ENCODE data around the gene YAF2. TPM values are rescaled to one million over a fixed set of nuclear protein-coding genes. Genes with fewer than 3 reads are reported as not detected.
"Not testable (repeated sequence)": the region's sequence is repeated elsewhere in the genome, so short reads cannot be mapped to it uniquely, and the experiment has no call there.

The YAF2 gene
- total RNA-seq, 4 donors from 2014 or later: 22.7 to 55.4 (median 24.5) TPM

DNA sequence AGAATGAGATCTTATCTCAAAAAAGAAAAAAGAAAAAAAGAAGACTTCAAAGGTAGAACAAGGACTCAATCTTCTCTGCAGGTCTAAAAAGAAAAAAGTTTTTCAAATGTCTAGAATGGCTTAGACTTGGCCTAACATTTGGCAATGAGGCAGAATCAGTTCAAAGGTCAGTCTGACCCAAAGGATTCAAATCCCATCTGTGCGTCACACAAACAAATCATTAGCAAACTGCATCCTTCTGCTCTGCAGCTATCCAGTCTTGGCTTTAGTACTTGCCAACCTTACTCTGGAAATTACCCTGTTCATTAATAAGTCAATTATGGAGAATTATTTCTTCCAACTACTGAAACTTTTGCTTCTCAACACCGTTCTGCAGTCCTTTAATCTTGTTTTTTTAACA, 3.1 kb downstream of the YAF2 start:
- in situ Hi-C loops (cut with MboI; ENCODE audit: low pct_ligation_motif_present in 1 of 4, low pct_unique_long_range_greater_than_20kb in 1 of 4, low sequenced_read_pairs in 3 of 4) (loop anchor here in 2 of 4 donors (10.0 to 25.0 kb wide), 3 partner anchors 90 to 98 kb away; partner anchors contain the start of genes GXYLT1 (in 2 of the 2), PPHLN1 (in 2 of the 2) and ZCRB1 (in 2 of the 2)), intact Hi-C loops (cut with DNase I; ENCODE audit: low total_unique reads) (loop anchor here (5.0 to 10.0 kb wide), 2 partner anchors 93 to 1120 kb away; partner anchors contain the start of gene GXYLT1)
- Histone ChIP-seq H3K27ac (peak overlapping the region; percentile 53 to 97 (median 72)), H3K4me3 (no peak overlapping the region), H3K27me3 (no peaks in the 10 kb centered on the region), H3K4me1 (peaks cover 0 to 44% (median 23%) of the 10 kb centered on the region in 4 donors), H3K9me3 (no peaks in the 10 kb centered on the region), H3K36me3 (peaks cover 0 to 9% (median 0%) of the 10 kb centered on the region in 4 donors)
- 75 to 80% methylated on average over 2 of the region's 2 CpGs for WGBS, 2 donors (ENCODE audit: low coverage in 1 of 2)
- DNase-seq: no peak
- TF ChIP-seq POLR2A (IDR thresholded peaks at IDR 0.05) (no peak), EP300 (IDR thresholded peaks at IDR 0.05; ENCODE audit: low read depth) (no peak), POLR2AphosphoS5 (IDR thresholded peaks at IDR 0.05) (no peak)
- TF ChIP-seq, protein P1, sequence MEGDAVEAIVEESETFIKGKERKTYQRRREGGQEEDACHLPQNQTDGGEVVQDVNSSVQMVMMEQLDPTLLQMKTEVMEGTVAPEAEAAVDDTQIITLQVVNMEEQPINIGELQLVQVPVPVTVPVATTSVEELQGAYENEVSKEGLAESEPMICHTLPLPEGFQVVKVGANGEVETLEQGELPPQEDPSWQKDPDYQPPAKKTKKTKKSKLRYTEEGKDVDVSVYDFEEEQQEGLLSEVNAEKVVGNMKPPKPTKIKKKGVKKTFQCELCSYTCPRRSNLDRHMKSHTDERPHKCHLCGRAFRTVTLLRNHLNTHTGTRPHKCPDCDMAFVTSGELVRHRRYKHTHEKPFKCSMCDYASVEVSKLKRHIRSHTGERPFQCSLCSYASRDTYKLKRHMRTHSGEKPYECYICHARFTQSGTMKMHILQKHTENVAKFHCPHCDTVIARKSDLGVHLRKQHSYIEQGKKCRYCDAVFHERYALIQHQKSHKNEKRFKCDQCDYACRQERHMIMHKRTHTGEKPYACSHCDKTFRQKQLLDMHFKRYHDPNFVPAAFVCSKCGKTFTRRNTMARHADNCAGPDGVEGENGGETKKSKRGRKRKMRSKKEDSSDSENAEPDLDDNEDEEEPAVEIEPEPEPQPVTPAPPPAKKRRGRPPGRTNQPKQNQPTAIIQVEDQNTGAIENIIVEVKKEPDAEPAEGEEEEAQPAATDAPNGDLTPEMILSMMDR (IDR thresholded peaks at IDR 0.05): no peak

DNA sequence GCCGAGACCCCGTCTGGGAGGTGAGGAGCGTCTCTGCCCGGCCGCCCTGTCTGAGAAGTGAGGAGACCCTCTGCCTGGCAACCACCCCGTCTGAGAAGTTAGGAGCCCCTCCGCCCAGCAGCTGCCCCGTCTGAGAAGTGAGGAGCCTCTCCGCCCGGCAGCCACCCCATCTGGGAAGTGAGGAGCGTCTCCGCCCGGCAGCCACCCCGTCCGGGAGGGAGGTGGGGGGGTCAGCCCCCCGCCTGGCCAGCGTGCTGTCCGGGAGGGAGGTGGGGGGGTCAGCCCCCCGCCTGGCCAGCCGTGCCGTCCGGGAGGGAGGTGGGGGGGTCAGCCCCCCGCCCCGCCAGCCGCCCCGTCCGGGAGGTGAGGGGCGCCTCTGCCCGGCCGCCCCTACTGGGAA, 10.5 kb downstream of the YAF2 start:
- H3K27me3 ChIP-seq; DNase-seq; H3K9me3 ChIP-seq; H3K4me1 ChIP-seq; intact Hi-C loops (cut with DNase I; ENCODE audit: low total_unique reads); H3K36me3 ChIP-seq; H3K4me3 ChIP-seq; H3K27ac ChIP-seq: not testable (repeated sequence)
- WGBS, 2 donors (ENCODE audit: low coverage in 1 of 2): 93% methylated on average over 13 of the region's 30 CpGs; no CpG with 5 or more reads in 1 of the 2 donors
- in situ Hi-C loops (cut with MboI; ENCODE audit: low pct_ligation_motif_present in 1 of 4, low pct_unique_long_range_greater_than_20kb in 1 of 4, low sequenced_read_pairs in 3 of 4): loop anchor here in 1 of 4 donors (25.0 kb wide), 1 partner anchor 90 kb away; the partner anchor contains the start of gene GXYLT1

DNA sequence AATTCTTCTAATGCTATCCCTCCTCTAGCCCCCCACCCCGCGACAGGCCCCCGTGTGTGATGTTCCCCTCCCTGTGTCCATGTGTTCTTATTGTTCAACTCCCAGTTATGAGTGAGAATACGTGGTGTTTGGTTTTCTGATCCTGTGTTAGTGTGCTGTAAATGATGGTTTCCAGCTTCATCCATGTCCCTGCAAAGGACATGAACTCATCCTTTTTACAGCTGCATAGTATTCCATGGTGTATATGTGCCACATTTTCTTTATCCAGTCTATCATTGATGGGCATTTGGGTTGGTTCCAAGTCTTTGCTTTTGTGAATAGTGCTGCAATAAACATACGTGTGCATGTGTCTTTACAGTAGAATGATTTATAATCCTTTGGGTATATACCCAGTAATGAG, 13.5 kb downstream of the YAF2 start:
- in situ Hi-C loops (cut with MboI; ENCODE audit: low pct_ligation_motif_present in 1 of 4, low pct_unique_long_range_greater_than_20kb in 1 of 4, low sequenced_read_pairs in 3 of 4); H3K4me3 ChIP-seq; H3K36me3 ChIP-seq; H3K4me1 ChIP-seq; H3K27ac ChIP-seq; intact Hi-C loops (cut with DNase I; ENCODE audit: low total_unique reads); H3K27me3 ChIP-seq; DNase-seq; H3K9me3 ChIP-seq: not testable (repeated sequence)
- WGBS, 2 donors (ENCODE audit: low coverage in 1 of 2): 61 to 93% methylated on average over 2 to 5 of the region's 5 CpGs

DNA sequence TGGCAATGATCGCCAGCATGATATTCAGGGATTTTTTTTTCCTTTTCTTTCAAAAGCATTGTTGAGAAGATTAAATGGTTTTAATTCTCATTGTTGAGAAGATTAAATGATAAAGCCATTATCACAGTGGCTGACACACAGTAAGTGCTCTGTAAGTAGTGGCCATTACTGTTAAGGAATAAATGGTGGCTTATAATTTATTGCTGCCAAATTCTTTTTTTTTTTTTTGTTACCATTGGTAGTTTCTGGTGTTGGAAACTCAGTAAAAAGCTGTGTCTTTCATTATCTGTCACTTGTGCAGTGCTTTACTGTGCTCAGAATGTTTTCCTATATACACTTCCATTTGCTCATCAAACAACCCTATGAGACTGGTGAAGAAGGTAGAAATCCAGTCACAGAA, 15.3 kb downstream of the YAF2 start:
- Histone ChIP-seq H3K36me3 (no peaks in the 10 kb centered on the region), H3K4me3 (no peak overlapping the region), H3K9me3 (no peaks in the 10 kb centered on the region), H3K4me1 (peaks cover 0 to 3% (median under 1%) of the 10 kb centered on the region in 4 donors), H3K27me3 (no peaks in the 10 kb centered on the region), H3K27ac (no peak overlapping the region)
- intact Hi-C loops (cut with DNase I; ENCODE audit: low total_unique reads) (no loop called here), in situ Hi-C loops (cut with MboI; ENCODE audit: low pct_ligation_motif_present in 1 of 4, low pct_unique_long_range_greater_than_20kb in 1 of 4, low sequenced_read_pairs in 3 of 4) (no loop called here)
- no peak for TF ChIP-seq POLR2AphosphoS5 (IDR thresholded peaks at IDR 0.05)
- no peak for TF ChIP-seq POLR2A (IDR thresholded peaks at IDR 0.05)
- WGBS, 2 donors (ENCODE audit: low coverage in 1 of 2): 98 to 100% methylated on average over 1 of the region's 1 CpG
- no peak for DNase-seq

DNA sequence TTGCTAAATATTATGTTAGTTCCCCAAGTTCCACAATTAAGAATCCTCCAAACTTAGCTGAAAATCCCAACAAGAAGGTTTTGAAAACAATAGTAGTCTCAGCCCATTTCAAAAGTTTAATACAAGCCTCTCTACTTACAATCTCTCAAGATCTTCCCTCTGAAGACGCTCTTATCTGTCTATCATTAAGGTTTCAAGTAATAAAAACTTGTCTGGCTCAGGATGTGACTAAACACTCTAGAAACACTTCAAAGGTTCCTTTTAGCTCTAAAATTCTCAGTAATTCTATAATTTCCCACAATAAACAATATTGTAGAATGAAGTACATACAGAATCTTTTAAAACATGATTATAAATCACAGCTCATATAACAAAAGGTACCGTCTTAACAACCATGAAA, 16.3 kb downstream of the YAF2 start:
- H3K4me1 ChIP-seq: peaks cover 0 to 3% (median 1%) of the 10 kb centered on the region in 4 donors
- H3K36me3 ChIP-seq: no peaks in the 10 kb centered on the region
- in situ Hi-C loops (cut with MboI; ENCODE audit: low pct_ligation_motif_present in 1 of 4, low pct_unique_long_range_greater_than_20kb in 1 of 4, low sequenced_read_pairs in 3 of 4): no loop called here
- H3K4me3 ChIP-seq: no peak overlapping the region
- WGBS, 2 donors (ENCODE audit: low coverage in 1 of 2): 52 to 60% methylated on average over 1 to 2 of the region's 2 CpGs
- intact Hi-C loops (cut with DNase I; ENCODE audit: low total_unique reads): no loop called here
- DNase-seq: no peak
- no peak overlapping the region for H3K27ac ChIP-seq
- H3K27me3 ChIP-seq: no peaks in the 10 kb centered on the region
- no peaks in the 10 kb centered on the region for H3K9me3 ChIP-seq
- no peak for TF ChIP-seq POLR2A (IDR thresholded peaks at IDR 0.05)

DNA sequence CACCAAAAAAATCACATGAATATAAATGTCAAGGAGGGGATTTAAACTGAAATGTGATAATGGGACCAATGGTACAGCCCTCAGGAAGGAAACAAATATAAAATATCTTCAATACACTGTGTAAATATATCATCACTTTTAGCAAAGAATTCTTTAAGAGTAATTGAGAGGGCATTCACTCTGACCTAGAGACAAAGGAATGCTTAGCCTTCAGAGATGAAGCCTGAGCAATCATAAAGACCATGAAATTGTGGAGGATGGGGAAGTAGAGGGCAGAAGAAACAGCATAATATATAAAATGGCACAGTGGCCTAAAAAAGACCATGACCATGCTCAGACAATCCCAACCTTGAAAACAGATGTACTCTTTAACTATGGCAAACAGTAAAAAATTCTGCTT, 20.4 kb downstream of the YAF2 start:
- H3K27me3 ChIP-seq: no peaks in the 10 kb centered on the region
- intact Hi-C loops (cut with DNase I; ENCODE audit: low total_unique reads) (no loop called here), in situ Hi-C loops (cut with MboI; ENCODE audit: low pct_ligation_motif_present in 1 of 4, low pct_unique_long_range_greater_than_20kb in 1 of 4, low sequenced_read_pairs in 3 of 4) (no loop called here)
- no peak overlapping the region for H3K4me3 ChIP-seq
- H3K36me3 ChIP-seq: no peaks in the 10 kb centered on the region
- no peaks in the 10 kb centered on the region for H3K9me3 ChIP-seq
- DNase-seq: no peak
- H3K27ac ChIP-seq: no peak overlapping the region
- peaks cover 5 to 21% (median 9%) of the 10 kb centered on the region in 4 donors for H3K4me1 ChIP-seq
- TF ChIP-seq POLR2A (IDR thresholded peaks at IDR 0.05): no peak
- TF ChIP-seq, protein P1 (IDR thresholded peaks at IDR 0.05): no peak
- no peak for TF ChIP-seq EP300 (IDR thresholded peaks at IDR 0.05; ENCODE audit: low read depth)
- TF ChIP-seq POLR2AphosphoS5 (IDR thresholded peaks at IDR 0.05): no peak

Measured in transverse colon (tissue), 4 donors.